ENCODE measurements around the gene SMIM20. TPM values are rescaled to one million over a fixed set of nuclear protein-coding genes. Genes with fewer than 3 reads are reported as not detected.

SMIM20 gene
- total and polyA plus RNA-seq, 9 donors, result 25.4 to 46.9 (median 28.7) TPM

DNA sequence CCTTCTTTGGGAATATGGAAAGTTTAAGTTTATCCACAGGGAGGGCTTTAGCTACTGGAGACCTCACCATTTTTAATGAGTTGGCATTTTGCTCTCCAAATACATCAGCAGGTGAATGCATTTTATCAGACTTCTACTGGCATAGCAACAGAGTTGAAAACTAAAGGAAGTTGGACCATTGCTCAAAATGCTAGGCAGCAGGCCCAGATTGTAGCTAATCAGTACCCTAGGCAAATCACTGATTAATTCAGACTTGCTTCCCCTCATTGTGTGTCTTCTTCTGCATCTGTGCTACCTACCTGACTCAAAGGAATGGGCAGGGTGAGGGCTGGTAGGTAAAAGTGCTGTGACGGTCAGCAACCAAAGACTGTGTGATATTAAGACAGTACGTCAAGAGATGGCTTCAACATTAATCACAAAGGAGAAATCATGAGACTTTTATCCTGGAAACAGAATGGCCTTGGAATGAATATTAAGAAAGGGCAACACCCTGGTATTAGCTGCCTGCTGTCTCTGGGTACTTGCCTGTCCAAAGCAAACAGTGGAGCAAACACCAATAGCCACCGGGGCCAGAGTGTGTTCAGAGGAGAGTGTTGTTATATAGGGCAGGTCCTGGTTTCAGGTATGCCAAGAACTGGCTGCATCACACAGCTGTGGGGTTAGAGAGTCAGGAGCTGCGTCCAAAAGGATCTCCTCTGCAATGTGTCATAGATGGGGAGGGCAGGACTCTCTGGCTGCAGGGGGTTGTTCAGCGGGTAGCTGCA lies 17.1 kb upstream of the SMIM20 start:
- intact Hi-C loops (cut with DNase I), result no loop called here
- 65 to 83% (median 72%) methylated on average over 5 of the region's 5 CpGs for WGBS, 3 donors

DNA sequence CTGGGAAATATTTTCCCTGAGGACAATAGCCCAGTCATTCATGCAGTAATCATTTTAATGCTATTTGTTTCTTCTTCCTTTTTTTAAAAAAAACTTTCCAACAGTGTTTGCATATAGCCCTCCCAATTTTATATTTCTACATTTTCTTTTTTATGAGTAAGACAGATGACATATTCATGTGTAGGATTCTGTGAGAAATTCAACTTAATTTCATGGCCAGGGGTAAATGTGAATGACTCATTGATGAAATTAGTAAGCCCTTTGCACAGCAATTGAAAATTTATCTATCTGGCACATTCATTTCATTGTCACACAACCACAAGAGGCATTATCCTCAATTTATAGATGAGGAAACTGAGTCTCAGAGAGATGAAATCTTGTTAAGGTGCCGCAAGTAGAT lies 13.7 kb upstream of the SMIM20 start:
- Histone ChIP-seq H3K36me3 (no peaks in the 10 kb centered on the region), H3K27me3 (no peaks in the 10 kb centered on the region), H3K4me1 (ENCODE audit: insufficient read depth) (no peaks in the 10 kb centered on the region), H3K27ac (no peak overlapping the region), H3K9me3 (no peaks in the 10 kb centered on the region), H3K4me3 (no peak overlapping the region)
- WGBS, 3 donors, result 79 to 86% (median 85%) methylated on average over 1 of the region's 1 CpG
- no peak for DNase-seq
- TF ChIP-seq, protein P1, sequence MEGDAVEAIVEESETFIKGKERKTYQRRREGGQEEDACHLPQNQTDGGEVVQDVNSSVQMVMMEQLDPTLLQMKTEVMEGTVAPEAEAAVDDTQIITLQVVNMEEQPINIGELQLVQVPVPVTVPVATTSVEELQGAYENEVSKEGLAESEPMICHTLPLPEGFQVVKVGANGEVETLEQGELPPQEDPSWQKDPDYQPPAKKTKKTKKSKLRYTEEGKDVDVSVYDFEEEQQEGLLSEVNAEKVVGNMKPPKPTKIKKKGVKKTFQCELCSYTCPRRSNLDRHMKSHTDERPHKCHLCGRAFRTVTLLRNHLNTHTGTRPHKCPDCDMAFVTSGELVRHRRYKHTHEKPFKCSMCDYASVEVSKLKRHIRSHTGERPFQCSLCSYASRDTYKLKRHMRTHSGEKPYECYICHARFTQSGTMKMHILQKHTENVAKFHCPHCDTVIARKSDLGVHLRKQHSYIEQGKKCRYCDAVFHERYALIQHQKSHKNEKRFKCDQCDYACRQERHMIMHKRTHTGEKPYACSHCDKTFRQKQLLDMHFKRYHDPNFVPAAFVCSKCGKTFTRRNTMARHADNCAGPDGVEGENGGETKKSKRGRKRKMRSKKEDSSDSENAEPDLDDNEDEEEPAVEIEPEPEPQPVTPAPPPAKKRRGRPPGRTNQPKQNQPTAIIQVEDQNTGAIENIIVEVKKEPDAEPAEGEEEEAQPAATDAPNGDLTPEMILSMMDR (IDR thresholded peaks at IDR 0.05), result no peak
- no peak for TF ChIP-seq POLR2A (IDR thresholded peaks at IDR 0.05)
- no peak for TF ChIP-seq EP300 (IDR thresholded peaks at IDR 0.05)
- intact Hi-C loops (cut with DNase I), result no loop called here

More for the DNA sequence above, 17.1 kb upstream of the SMIM20 start:
- peaks cover 4% of the 10 kb centered on the region for H3K4me1 ChIP-seq (ENCODE audit: insufficient read depth)
- H3K36me3 ChIP-seq, result no peaks in the 10 kb centered on the region
- H3K27ac ChIP-seq, result no peak overlapping the region
- H3K27me3 ChIP-seq, result no peaks in the 10 kb centered on the region
- H3K4me3 ChIP-seq, result no peak overlapping the region
- no peak for DNase-seq
- no peaks in the 10 kb centered on the region for H3K9me3 ChIP-seq
- TF ChIP-seq EP300 (IDR thresholded peaks at IDR 0.05), result no peak
- TF ChIP-seq, protein P1 (IDR thresholded peaks at IDR 0.05), result no peak
- TF ChIP-seq POLR2A (IDR thresholded peaks at IDR 0.05), result no peak

DNA sequence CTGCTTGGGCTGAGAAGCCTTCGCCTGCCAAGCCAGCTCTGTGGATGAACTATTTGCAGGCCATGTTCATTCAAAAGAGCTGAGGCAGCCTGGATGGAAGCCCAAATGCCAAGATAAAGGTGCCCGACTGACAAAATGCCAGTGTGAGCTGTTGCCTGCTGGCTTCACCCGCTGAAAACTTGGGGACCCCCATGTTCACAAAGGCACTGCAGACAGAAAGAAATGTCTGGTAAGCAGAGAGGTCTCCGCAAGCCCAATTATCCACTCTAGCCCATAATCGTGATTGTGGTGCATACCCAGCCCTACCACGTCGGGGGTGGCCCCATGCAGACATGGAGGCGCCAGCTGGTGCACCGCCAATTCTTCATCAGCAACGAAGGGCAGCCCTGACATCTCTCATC lies 13.0 kb upstream of the SMIM20 start:
- Histone ChIP-seq H3K36me3 (no peaks in the 10 kb centered on the region), H3K27me3 (no peaks in the 10 kb centered on the region), H3K4me1 (ENCODE audit: insufficient read depth) (no peaks in the 10 kb centered on the region), H3K9me3 (no peaks in the 10 kb centered on the region), H3K27ac (no peak overlapping the region), H3K4me3 (no peak overlapping the region)
- intact Hi-C loops (cut with DNase I), result no loop called here
- WGBS, 3 donors, result 78 to 86% (median 79%) methylated on average over 10 of the region's 10 CpGs
- no peak for DNase-seq
- TF ChIP-seq, protein P1 (IDR thresholded peaks at IDR 0.05), result no peak

DNA sequence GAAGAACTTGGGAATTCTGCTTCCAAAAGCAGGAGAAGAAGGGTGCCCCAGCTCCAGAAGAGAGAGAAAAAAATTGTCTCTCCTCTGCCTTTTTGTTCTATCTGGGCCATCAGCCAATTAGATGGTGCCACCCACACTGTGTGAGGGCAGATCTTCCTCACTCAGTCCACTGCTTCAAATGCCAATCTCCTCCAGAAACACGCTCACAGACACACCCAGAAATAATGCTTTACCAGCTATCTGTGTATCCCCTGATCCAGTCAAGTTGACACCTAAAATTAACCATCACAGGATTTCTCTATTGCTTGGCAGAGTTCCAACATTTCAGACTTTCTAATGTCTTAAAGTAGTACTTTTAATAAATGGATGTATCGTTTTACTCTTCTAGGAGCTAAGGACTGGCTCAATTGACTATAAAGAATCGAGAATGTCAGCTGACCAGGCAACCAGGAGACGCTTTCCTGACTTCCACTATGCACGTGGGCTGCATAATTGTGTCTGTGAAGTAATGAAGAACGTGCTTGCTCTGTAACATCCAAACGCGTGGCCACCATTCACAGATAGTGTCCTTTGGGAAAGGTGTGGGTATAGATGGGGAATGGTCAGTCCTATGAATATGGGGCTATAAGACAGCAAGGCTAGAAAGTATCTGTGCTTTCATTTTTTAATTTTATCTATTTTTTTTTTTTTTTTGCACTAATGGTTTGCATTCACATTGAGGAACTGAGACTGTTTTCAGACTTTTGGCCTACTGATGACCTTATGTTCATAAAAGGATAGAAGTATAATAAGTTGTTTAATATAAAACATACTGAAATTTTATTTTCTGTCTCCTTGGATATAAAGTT lies 9.9 kb upstream of the SMIM20 start:
- H3K9me3 ChIP-seq, result no peaks in the 10 kb centered on the region
- TF ChIP-seq EP300 (IDR thresholded peaks at IDR 0.05), result no peak
- no peak for TF ChIP-seq POLR2A (IDR thresholded peaks at IDR 0.05)
- TF ChIP-seq, protein P1 (IDR thresholded peaks at IDR 0.05), result no peak
- intact Hi-C loops (cut with DNase I), result no loop called here
- no peak overlapping the region for H3K4me3 ChIP-seq
- no peaks in the 10 kb centered on the region for H3K27me3 ChIP-seq
- H3K27ac ChIP-seq, result no peak overlapping the region
- H3K4me1 ChIP-seq (ENCODE audit: insufficient read depth), result no peaks in the 10 kb centered on the region
- DNase-seq, result no peak
- 80 to 88% (median 82%) methylated on average over 8 of the region's 8 CpGs for WGBS, 3 donors
- H3K36me3 ChIP-seq, result no peaks in the 10 kb centered on the region

Measured in ovary (tissue), 9 donors.